K562 (cell line): ENCODE results near the gene TXNRD1. TPM values are rescaled to one million over a fixed set of nuclear protein-coding genes. Genes with fewer than 3 reads are reported as not detected.

ENCODE experiments used
- CBFA2T3 ChIP-seq: fragments of 450-650 bp; IDR thresholded peaks from 2 replicates; pipeline ENCODE4 v1.6.1; 2017
- CGGBP1 ChIP-seq: fragments of 250-450 bp; sonication (Bioruptor Pico); IDR thresholded peaks from 2 replicates; pipeline ENCODE4 v1.9.0; 2021; ENCODE audit warnings: mild to moderate bottlenecking
- CHD2 ChIP-seq: IDR thresholded peaks from 2 replicates; pipeline ENCODE4 v1.6.1; 2011; ENCODE audit warnings: low read depth, low read length
- DPF2 ChIP-seq: fragments of 450-650 bp; IDR thresholded peaks from 2 replicates; pipeline ENCODE4 v1.6.1; 2016
- E2F6 ChIP-seq, 2 experiments: IDR thresholded peaks; 2 replicates each; pipeline ENCODE4 v1.6.1; 2011; ENCODE audit warnings: borderline replicate concordance in 1 of 2, control low read depth in 1 of 2, low read depth in 1 of 2, low read length in 1 of 2, mild to moderate bottlenecking in 1 of 2, mixed read lengths in 1 of 2, moderate library complexity in 1 of 2; ENCODE audit not compliant: insufficient read depth in 1 of 2, insufficient read length in 1 of 2, poor library complexity in 1 of 2, severe bottlenecking in 1 of 2; ENCODE audit errors: extremely low read depth in 1 of 2
- EGR1 ChIP-seq: fragments of 450-650 bp; conservative IDR thresholded peaks from 2 replicates; pipeline ENCODE4 v1.6.1; 2017; ENCODE audit warnings: mild to moderate bottlenecking
- GMEB1 ChIP-seq: fragments of 250-450 bp; sonication (Bioruptor Pico); IDR thresholded peaks from 2 replicates; pipeline ENCODE4 v1.4.0; 2020; ENCODE audit warnings: mild to moderate bottlenecking
- GTF2E2 ChIP-seq: fragments of 200-800 bp; sonication (Bioruptor generic); IDR thresholded peaks from 2 replicates; pipeline ENCODE4 v1.6.1; 2016; ENCODE audit warnings: missing genetic modification characterization, missing compliant biosample characterization
- HSF4 ChIP-seq: fragments of 250-450 bp; sonication (Bioruptor Pico); IDR thresholded peaks from 2 replicates; pipeline ENCODE4 v2.1.2; 2022; ENCODE audit warnings: mild to moderate bottlenecking, moderate library complexity, borderline replicate concordance
- MAX ChIP-seq: sonication (generic); formaldehyde crosslinking; IDR thresholded peaks from 2 replicates; pipeline ENCODE4 v1.9.0; 2022; ENCODE audit warnings: mild to moderate bottlenecking, missing genetic modification reagents
- MYC ChIP-seq, 2 experiments: fragments of 250-450 bp in 1 of 2; sonication (Bioruptor Pico) in 1 of 2; IDR thresholded peaks; 2 replicates each; pipeline versions ENCODE4 v1.5.1 to v1.6.1; 2012 to 2021; ENCODE audit warnings: low read depth in 2 of 2, borderline replicate concordance in 1 of 2, improper control_type of control experiment in 1 of 2, low read length in 1 of 2, mild to moderate bottlenecking in 1 of 2, moderate library complexity in 1 of 2
- NFE2L1 ChIP-seq: fragments of 450-650 bp; IDR thresholded peaks from 2 replicates; pipeline ENCODE4 v1.6.1; 2016; ENCODE audit warnings: missing genetic modification characterization, low read depth, mild to moderate bottlenecking, missing compliant biosample characterization, moderate library complexity, borderline replicate concordance
- RBFOX2 ChIP-seq: fragments of 200-400 bp; formaldehyde crosslinking; IDR thresholded peaks from 2 replicates; pipeline ENCODE4 v1.6.1; 2017; ENCODE audit warnings: low read depth, mild to moderate bottlenecking, low read length, moderate library complexity
- SMC3 ChIP-seq: conservative IDR thresholded peaks from 2 replicates; pipeline ENCODE4 v1.6.1; 2011; ENCODE audit warnings: low read depth, low read length, improper control_type of control experiment; ENCODE audit not compliant: insufficient read depth
- SNAPC5 ChIP-seq: fragments of 250-450 bp; sonication (Bioruptor Pico); IDR thresholded peaks from 2 replicates; pipeline ENCODE4 v1.8.0; 2021; ENCODE audit warnings: moderate library complexity, mild to moderate bottlenecking, inconsistent platforms
- STAG1 ChIP-seq: sonication (generic); formaldehyde crosslinking; IDR thresholded peaks from 2 replicates; pipeline ENCODE4 v1.5.0; 2020; ENCODE audit warnings: missing genetic modification reagents, borderline replicate concordance
- TAF9B ChIP-seq: fragments of 450-650 bp; IDR thresholded peaks from 2 replicates; pipeline ENCODE4 v1.6.1; 2018; ENCODE audit warnings: mild to moderate bottlenecking; ENCODE audit not compliant: partially characterized antibody
- ZBTB1 ChIP-seq: sonication (generic); formaldehyde crosslinking; IDR thresholded peaks from 2 replicates; pipeline ENCODE4 v1.8.1; 2023; ENCODE audit warnings: missing genetic modification reagents, low read depth, mild to moderate bottlenecking, borderline replicate concordance
- ZBTB26 ChIP-seq: fragments of 450-650 bp; formaldehyde crosslinking; IDR thresholded peaks from 2 replicates; pipeline ENCODE4 v1.4.0; 2022; ENCODE audit warnings: missing genetic modification characterization
- ZNF121 ChIP-seq: sonication (generic); formaldehyde crosslinking; conservative IDR thresholded peaks from 2 replicates; pipeline ENCODE4 v1.8.0; 2022; ENCODE audit warnings: missing genetic modification reagents
- ZNF444 ChIP-seq: fragments of 250-450 bp; sonication (Bioruptor Pico); IDR thresholded peaks from 2 replicates; pipeline ENCODE4 v1.4.0; 2020; ENCODE audit warnings: mild to moderate bottlenecking, moderate library complexity
- polyA plus RNA-seq, 8 experiments: library from polyadenylated mRNA; depleted of rRNA in 4 of 8; stranded (reverse) in 5 of 8; unstranded in 3 of 8; fragments of >200 nt; fragmentation: Nextera tagmentation in 2 of 8; fragmentation: Illumina TruSeq in 1 of 8; extraction: Ambion mirVana in 2 of 8; extraction: Trizol in 1 of 8; gene quantifications; 2 replicates each; pipeline versions ENCODE4 v1.2.1 to v1.2.3, GENCODE V29; 2011 to 2014; ENCODE audit warnings: inconsistent platforms in 1 of 8, missing spikeins in 1 of 8
- total RNA-seq, 7 experiments: library from RNA; depleted of rRNA in 6 of 7; stranded (reverse); fragments of >200 nt in 6 of 7; fragmentation: Illumina TruSeq in 2 of 7; extraction: Trizol in 2 of 7; gene quantifications; 2 replicates each; pipeline versions ENCODE4 v1.2.1 to v1.2.3, GENCODE V29; 2011 to 2021; ENCODE audit warnings: low replicate concordance in 1 of 7
- TF ChIP-seq, protein P1 (sequence below): fragments of 450-650 bp; IDR thresholded peaks from 2 replicates; pipeline ENCODE4 v1.6.1; 2016; ENCODE audit warnings: missing biosample characterization, missing genetic modification characterization

Gene TXNRD1
- total and polyA plus RNA-seq, 9 of the 15 experiments (the other 6 are each of a cell fraction or from before 2014, with no cell fraction given): 107 to 189 (median 146) TPM

- peak; percentile 66 for TF ChIP-seq MYC (IDR thresholded peaks at IDR 0.05; ENCODE audit: low read depth, low read length)
- no peak for TF ChIP-seq MYC (CRISPR knock-in tag; IDR thresholded peaks at IDR 0.05; ENCODE audit: borderline replicate concordance, low read depth)
- TF ChIP-seq ZBTB26 (CRISPR knock-in tag): no peak
- TF ChIP-seq GMEB1 (CRISPR knock-in tag): no peak
- TF ChIP-seq, protein P1, sequence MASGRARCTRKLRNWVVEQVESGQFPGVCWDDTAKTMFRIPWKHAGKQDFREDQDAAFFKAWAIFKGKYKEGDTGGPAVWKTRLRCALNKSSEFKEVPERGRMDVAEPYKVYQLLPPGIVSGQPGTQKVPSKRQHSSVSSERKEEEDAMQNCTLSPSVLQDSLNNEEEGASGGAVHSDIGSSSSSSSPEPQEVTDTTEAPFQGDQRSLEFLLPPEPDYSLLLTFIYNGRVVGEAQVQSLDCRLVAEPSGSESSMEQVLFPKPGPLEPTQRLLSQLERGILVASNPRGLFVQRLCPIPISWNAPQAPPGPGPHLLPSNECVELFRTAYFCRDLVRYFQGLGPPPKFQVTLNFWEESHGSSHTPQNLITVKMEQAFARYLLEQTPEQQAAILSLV: no peak
- TF ChIP-seq SNAPC5: no peak
- peak; percentile 88 for TF ChIP-seq SMC3
- TF ChIP-seq ZNF444 (CRISPR knock-in tag): no peak
- TF ChIP-seq ZBTB1 (CRISPR knock-in tag): no peak
- no peak for TF ChIP-seq GTF2E2 (tag)
- no peak; the same call in 1 of the 2 replicates for TF ChIP-seq EGR1
- TF ChIP-seq CHD2: no peak
- TF ChIP-seq CBFA2T3: no peak
- TF ChIP-seq E2F6 (IDR thresholded peaks at IDR 0.05; ENCODE audit: borderline replicate concordance in 1 of 2, extremely low read depth in 1 of 2, insufficient read depth in 1 of 2, insufficient read length in 1 of 2, low read depth in 1 of 2, low read length in 1 of 2, poor library complexity in 1 of 2, severe bottlenecking in 1 of 2): peak; percentile 73 to 92
- TF ChIP-seq MAX (CRISPR knock-in tag): peak; percentile 76; the same call in 1 of the 2 replicates
- TF ChIP-seq HSF4: no peak
- no peak for TF ChIP-seq ZNF121
- TF ChIP-seq STAG1 (CRISPR knock-in tag): peak; percentile 84; the same call in 1 of the 2 replicates
- TF ChIP-seq CGGBP1 (CRISPR knock-in tag): no peak
- no peak for TF ChIP-seq DPF2
- TF ChIP-seq RBFOX2: peak; percentile 88
- TF ChIP-seq NFE2L1 (tag): no peak
- TF ChIP-seq TAF9B: no peak
These were observed at the start of gene TXNRD1 (continued) for GRCh38 chr12:104215638-104216297.
